Stimulated activated naive CD4-positive, alpha-beta T cell treated with Interleukin-2 at 50 U/mL for 16 hours (primary cell): ENCODE data around the gene RNF168.
"Not testable (repeated sequence)": the region's sequence is repeated elsewhere in the genome, so short reads cannot be mapped to it uniquely, and the experiment has no call there.

ENCODE experiments used
- DNase-seq: peaks from one replicate; lab custom pipeline; 2025; lab: John Stamatoyannopoulos, UW

The RNF168 gene

DNA sequence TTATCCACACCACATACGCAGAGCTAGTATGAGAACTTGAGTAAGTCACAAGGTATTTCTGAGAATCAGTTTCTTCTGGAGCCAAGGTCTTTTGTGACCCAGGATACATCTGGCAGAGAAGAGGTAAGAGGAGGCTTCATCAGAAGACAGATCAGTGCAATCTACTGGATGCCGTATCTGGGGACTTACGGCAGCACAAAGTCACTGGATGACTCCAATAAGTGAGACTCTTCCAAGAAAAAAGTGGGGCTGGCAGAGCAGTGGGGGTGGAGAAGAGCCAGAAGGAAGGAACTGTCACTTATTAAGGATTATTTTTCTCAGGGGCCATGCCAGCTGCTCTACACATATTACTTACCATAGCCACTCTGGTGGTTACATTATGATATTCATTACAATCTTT, 39.8 kb downstream of the RNF168 start:
- DNase-seq, result no peak

GRCh38 chr3:196463478-196463756, 40.2 kb downstream of the RNF168 start:
- no peak for DNase-seq

GRCh38 chr3:196462680-196463477, 40.7 kb downstream of the RNF168 start:
- not testable (repeated sequence) for DNase-seq

- DNase-seq, result no peak
Measured at GRCh38 chr3:196458063-196458462, 45.5 kb downstream of the RNF168 start.

- not testable (repeated sequence) for DNase-seq
Measured at GRCh38 chr3:196457470-196457869, 46.1 kb downstream of the RNF168 start.

- no peak for DNase-seq
Measured at GRCh38 chr3:196454935-196455334, 48.6 kb downstream of the RNF168 start.

DNA sequence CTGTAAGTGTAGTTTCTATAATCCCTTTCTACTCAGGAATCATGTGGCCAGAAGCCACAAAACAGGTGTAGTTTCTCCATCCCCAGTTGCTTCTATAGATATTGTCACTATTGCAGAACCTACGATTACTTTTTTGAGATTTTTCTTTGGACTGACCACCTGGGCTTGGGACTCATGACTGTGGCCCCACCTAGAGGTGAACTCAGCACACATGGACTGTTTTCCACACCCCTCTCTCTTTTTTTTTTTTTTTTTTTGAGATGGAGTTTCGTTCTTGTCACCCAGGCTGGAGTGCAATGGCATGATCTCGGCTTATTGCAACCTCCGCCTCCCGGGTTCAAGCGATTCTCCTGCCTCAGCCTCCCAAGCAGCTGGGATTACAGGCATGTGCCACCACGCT, 58.2 kb downstream of the RNF168 start:
- DNase-seq, result not testable (repeated sequence)

- DNase-seq, result no peak
Measured at GRCh38 chr3:196444500-196444894, 59.1 kb downstream of the RNF168 start.

DNA sequence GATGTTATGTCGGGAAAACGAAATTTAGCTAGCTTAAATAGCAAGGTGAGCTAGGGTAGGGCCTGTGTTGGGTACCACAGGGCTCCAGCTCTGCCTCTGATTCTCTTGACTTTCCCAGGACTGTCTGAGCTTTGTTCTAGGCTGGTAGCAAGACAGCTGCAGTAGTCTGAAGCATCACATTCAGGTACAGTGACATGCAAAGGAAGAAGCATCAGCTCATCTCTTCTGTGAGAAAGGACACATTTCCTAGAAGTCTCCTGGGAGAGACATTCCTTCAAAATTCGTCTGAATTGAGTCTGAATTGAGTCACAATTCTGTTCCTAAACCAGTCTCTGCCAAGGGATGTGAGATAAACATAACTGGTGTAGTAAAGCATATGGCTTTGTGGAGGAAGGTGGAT, 62.9 kb downstream of the RNF168 start:
- DNase-seq, result no peak

DNA sequence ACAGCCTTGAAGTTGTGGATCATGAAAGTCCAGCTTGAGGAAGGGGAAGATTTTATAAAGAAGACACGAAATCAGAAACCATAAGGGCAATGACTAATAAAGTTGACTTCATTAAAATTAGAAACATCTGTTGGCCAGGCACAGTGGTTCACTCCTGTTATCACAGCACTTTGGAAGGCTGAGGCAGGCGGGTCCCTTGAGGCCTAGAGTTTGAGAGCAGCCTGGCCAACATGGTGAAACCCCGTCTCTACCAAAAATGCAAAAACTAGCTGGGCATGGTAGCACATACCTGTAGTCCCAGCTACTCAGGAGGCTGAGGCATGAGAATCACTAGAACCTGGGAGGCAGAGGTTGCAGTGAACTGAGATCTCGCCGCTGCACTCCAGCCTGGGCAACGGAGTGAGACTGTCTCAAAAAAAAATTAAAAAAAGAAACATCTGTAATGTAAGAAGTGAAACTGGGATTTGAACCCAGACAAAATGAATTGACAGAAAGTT, 63.5 kb downstream of the RNF168 start:
- no peak for DNase-seq

DNA sequence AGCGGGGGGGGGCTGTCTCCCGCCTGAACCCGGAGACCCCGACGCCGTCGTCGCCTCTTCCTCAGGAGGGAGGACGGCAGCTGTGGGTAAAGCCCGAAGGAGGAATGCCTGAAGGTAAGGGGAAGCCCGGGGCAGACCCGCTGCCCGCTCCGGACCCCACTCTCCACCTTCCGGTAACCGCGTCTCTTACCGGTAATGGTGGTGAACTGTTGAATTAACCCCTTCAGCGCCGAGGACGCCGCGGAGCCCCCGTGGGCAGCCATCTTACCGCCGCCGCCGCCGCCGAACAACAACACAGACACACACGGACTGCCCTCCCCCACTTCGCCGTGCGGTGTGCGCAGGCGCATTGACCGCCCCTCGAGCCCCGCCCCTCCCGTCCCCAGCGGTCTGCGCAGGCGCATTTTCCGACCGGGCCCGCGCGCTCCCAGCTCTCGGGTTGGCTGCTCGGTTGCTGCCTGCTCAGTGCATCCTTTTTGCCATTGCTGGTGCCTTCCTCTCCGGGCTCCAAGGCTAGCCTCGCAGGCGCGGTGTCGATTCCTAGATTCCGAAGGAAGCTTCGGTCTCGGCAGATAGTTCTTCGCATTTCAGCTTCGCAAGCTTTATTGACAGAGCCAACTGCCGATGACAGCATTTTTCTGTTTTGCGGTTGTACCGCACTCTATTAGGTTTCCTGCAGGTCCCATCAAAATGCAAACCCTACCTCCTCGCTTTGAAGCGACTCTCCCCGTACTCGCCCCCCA, 71.3 kb downstream of the RNF168 start, which contains the start of gene UBXN7:
TSS of gene UBXN7 (minus strand) at position 291 of the 743 bp plus-strand sequence. CDS start at position 263, 28 bp downstream.
- DNase-seq, result peak; percentile 91

DNA sequence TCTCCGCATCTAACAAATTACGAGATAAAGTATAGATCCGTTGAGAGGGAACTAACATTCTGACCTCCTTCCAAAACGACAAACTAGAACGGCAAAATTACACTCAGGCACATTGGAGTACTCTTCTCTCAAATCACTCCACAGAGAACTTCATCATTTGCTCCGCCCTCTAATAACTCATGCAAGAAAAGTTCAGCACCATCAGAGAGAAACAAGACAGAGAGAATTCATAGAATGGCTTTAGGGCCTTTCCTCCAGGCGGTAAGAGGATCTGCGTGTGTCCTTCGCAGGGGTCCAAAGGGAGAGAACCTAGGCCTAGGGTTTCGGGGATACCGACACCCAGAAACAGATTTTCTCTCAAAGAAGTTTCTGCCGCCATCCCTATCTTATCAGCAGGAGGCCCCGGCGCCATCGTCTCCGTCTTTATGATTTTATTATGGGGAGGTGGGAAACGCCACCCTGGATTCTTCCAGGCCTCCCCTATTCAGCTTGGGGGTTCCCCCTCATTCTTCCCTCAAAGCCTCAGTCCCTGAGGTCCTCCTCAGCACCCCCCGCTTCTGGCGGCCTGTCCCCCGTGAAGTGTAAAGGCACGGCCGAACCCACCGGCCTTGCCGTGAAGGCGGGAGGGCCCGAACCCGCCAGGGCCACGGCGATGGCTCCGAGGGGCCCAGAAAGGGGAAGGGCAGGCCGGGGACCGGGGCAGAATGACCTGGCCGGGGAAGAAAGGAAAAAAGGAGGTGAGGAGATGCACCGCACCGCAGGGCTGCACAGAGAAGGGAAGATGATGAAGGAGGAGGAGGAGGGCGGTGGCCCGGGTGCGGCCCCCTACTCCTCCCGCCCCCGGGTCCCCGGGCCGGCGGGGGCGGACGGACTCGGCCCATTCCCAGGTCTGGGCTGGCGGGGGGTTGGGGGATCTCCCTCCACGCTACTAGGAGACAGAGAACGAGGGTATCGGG, 72.1 kb downstream of the RNF168 start:
- peak; percentile 23 for DNase-seq

DNA sequence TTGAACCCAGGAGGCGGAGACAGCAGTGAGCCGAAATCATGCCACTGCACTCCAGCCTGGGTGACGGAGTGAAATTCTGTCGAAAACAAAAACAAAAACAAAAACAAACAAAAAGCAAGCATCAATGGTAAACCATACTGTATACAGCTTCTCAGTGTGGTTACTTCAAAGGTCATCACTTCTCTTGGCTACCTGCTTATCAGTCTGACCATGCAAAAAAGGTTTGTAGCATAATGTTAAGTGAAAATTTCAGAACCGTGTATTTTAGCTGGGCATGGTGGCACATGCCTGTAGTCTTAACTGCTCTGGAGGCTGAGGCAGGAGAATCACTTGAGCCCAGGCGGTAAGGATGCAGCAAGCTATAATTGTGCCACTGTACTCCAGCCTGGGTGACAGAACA, 75.5 kb downstream of the RNF168 start:
- DNase-seq, result no peak

DNA sequence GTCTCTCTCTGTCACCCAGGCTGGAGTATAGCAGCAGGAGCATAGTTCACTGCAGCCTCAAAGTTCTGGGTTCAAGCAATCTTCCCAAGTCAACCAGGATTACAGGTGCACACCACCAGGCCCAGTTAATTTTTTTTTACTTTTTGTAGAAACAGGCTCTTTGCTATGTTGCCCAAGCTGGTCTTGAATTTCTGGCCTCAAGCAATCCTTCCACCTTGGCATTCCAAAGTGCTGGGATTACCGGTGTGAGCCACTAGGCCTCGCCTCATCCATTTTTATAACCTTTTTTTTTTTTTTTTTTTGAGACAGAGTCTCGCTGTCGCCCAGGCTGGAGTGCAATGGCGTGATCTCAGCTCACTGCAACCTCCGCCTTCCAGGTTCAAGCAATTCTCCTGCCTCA, 79.1 kb downstream of the RNF168 start:
- DNase-seq, result not testable (repeated sequence)

DNA sequence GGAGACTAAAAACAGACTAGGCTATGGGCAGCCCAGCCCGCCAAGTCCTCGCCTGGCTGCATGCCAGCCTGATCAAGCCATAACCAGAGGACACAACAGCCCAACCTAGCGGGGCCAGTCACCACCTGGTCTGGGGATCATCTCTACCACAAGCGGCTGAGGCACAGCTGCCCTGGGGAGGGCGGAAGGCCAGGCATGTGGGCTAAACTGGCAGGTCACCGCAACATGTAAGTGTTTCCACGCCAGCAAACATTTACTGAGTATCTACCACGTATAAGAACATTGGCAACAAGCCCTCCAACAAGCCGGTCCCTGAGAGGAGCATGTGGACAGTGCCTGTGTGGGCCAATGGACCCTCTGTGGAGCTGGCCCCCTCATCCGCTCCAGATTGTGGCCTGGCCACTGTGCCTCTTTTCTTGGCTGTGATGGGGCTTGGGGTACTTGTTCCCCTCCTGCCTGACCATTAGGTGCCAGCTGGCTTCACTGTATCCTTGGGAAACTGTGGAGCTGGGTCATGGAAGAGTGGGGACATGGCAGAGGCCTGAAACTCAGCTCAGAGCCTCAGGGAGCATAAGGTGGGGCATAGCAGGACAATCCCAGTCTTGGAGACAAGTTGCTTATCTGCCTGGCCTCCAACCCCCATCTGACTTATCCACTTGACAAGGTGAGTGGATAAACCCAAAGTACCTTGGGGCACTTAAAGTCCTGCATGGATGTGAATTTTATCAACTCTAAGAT, 80.4 kb downstream of the RNF168 start:
- DNase-seq, result no peak

DNA sequence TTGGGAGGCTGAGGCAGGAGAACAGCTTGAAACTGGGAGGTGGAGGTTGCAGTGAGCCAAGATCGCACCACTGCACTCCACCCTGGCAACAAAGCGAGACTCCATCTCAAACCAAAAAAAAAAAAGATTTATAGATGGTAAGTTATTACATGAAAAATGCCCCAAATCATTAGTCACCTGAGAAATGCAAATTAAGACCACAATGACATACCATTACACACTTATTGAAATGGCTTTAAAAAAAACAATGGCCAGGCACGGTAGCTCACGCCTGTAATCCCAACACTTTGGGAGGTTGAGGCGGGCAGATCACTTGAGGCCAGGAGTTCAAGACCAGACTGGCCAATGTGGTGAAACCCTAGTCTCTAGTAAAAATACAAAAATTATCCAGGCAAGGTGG, 81.9 kb downstream of the RNF168 start:
- DNase-seq, result peak; percentile 1

GRCh38 chr3:196419386-196419785, 84.2 kb downstream of the RNF168 start:
- DNase-seq, result no peak
